ENCODE data around the gene NOMO2.
"Not testable (repeated sequence)": the region's sequence is repeated elsewhere in the genome, so short reads cannot be mapped to it uniquely, and the experiment has no call there.

Gene NOMO2

DNA sequence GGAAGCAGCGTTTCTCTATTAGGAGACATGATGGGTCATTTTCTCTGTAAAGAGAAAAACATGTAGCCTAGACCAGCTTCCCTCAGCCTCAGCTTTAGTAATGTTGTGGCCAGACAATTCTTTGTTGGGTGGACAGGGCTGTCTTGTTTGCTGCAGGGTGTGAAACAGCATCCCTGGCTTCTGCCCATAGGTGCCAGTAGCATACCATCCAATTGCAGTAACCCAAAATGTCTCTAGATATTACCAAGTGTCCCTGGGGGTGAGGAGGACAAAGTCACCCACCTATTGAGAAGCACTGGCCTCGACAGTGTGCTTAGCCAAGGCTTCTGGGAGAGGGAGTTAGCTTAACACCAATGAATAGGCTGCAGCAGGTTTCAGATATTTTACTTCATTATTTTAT, 14.0 kb upstream of the NOMO2 start:
- not testable (repeated sequence) for DNase-seq

DNA sequence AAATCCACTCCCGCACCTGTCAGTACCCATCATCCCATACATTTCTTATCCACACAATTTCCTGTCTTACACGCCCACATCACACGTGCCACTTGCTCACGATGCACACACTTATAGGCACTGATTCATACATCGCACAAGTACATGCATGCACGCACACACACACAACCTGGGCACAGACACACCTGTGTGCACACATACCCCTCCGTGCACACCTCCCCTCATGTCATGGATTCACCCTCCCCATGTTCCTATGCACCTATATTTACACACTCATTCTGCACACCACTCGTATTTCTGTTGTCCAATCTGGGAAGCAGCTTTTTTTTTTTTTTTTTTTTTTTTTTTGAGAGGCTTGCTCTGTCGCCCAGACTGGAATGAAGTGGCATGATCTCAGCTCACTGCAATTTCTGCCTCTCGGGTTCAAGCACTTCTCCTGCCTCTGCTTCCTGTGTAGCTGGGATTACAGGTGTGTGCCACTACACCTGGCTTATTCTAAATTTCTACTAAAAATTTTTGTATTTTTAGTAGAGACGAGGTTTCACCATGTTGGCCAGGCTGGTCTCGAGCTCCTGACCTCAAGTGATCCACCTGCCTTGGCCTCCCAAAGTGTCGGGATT, 13.5 kb upstream of the NOMO2 start:
- not testable (repeated sequence) for DNase-seq

- DNase-seq, result not testable (repeated sequence)
Observed at GRCh38 chr16:18573887-18574286, 12.0 kb upstream of the NOMO2 start.

- not testable (repeated sequence) for DNase-seq
Observed at GRCh38 chr16:18572973-18573372, 11.1 kb upstream of the NOMO2 start.

GRCh38 chr16:18571307-18571850, 9.5 kb upstream of the NOMO2 start:
- not testable (repeated sequence) for DNase-seq

GRCh38 chr16:18570529-18571306, 8.8 kb upstream of the NOMO2 start:
- not testable (repeated sequence) for DNase-seq

DNA sequence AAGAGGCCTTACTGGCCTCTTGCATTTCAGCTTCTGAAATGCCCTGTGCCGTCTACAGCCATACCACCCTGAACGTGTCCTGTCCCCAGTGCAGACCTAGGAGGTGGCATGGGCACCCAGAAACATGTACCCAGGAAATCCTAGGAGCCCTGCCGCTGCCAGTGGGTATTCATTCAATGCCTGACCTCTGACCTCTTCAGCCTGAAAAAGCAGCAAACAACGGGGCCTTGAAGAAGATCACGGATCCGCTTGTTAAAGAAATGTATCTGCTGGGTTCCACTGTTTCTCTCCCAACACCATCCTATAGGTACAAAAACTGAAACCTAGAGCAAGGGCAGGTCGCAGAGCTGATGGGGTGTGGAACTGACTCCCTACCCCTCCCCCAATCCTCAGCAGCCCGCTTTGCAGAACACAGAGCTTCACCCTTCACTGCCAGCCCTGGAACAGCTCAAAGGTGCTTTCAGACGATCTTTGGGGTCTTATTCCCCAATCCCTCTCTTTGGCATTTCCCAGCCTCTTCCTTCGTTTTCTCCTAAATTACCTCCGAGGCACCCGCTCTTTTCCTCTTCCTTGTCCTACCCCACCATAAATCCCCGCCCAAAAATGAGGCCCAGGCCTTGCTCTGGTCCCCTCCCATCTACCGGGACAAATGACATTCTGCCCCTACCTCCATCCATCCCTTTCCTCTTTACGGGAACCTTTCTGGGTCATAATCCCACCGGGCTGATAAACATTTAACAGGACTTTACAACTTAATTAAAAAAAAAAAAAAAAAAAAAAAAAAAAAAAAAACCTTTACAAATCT, 1.3 kb downstream of the NOMO2 start:
- not testable (repeated sequence) for DNase-seq

DNA sequence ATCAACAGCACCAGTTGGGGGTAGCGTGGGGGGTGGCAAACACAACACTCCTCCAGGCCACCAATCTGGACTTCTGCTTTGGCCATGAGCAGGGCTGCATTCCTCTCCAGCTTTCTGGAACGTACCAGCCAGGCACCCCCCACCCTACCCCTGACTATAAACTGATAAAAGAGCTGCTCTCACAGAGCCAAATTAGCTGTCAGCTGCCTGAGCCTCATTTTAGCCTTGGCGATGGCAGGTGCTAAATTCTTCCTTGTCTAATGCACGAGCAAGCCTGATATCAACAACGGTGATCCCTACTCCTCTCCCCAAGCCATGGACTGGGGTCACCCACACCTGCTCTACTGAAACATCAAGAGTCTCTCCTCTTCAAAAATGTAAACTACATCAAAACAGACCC, 8.2 kb downstream of the NOMO2 start:
- DNase-seq, result not testable (repeated sequence)

GRCh38 chr16:18547382-18547781, 14.5 kb downstream of the NOMO2 start:
- DNase-seq, result not testable (repeated sequence)

- DNase-seq, result not testable (repeated sequence)
Observed at GRCh38 chr16:18546853-18547252, 15.0 kb downstream of the NOMO2 start.

DNA sequence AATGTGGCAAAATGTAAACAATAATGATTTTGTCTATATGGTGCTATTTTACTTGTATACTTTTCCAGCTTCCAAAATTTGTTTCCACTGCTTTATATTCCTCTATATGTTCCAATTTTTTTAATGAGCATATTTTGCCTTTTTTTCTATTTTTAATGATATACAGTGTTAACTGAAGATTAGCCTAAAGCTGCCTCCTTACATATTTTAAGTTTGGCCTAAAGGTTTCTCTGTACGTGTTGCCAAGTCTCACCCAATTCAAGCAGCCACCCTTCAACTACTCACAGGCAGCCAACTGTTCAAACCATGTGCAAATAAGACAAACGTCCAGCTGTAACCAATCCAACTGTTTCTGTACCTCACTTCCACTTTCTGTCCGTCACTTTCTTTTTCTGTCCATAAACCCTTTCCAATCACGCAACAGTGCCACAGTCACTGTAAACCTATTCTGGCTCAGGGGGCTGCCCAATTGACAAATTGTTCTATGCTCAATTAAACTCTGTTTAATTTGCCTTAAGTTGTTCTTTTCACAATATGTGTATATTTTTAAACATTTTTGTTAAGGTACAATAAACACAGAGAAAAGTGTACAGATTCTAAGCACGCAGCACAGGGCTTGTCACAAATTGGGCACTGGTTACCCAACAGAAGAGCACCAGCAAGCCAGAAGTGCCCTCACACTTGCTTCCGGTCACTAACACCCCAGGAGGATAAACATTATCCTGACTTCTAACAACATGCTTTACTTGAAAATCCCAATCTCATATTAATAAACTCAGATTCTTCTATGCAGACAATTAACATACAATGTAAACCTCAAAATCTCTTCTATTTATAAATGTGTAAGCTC, 17.4 kb downstream of the NOMO2 start:
- DNase-seq, result not testable (repeated sequence)

DNA sequence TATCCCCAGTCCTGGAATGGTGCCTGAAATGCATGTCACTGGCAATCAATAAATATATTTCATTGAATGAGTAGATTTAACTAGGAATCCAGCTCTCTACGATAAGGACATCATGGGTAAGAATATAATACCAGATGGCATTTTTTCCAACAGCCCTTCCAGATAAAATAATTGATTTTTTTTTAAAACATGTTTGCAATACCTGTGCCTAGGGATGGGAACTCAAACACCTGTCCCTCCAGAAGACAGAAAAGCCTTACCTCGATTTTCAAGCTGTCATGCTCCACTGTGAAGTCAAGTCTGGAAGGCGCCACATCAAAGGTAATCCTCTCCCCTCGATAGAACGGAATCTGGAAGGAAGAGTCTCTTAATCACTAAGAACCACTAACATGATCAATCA, 20.0 kb downstream of the NOMO2 start:
- not testable (repeated sequence) for DNase-seq

DNA sequence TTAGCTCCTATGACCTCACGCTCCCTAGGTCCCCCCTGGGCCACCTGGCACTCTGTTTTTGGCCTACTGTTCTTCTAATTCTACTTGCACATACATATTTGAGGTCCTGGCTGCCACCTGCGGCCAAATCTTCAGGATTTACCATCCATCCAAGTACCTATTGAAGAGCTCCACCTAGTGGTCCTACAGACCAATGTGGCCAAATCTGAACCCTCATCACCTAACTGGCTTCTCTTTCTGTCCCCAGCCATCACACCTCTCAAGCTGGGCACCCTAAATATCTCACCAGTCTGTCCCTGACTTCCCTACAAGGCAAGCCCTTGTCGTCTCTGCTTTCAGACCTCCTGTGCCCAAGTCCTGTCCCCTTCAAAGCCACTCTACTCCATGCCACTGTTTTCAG, 24.9 kb downstream of the NOMO2 start:
- not testable (repeated sequence) for DNase-seq

DNA sequence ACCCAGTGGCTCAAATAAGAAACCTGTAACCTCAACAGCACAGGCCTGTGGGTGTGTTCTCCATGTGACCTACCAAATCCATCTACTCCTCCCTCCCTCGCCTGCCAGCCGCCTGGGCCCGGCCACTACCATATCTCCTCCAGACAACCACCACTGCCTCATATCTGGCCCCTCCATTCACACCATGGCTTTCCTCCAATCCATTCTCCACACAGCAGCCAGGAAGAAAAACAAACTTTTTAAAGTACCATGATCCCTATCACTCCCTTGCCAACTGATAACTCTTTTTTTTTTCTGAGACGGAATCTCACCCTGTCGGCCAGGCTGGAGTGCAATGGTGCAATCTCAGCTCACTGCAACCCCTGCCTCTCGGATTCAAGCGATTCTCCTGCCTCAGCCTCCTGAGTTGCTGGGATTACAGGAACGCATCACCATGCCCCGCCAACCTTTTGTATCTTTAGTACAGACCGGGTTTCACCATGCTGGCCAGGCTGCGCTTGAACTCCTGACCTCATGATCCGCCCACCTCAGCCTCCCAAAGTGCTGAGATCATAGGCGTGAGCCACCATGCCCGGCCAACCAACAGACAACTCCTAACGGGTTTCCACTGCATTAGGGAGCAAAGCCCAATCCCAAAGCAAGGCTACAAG, 26.3 kb downstream of the NOMO2 start:
- DNase-seq, result not testable (repeated sequence)

- DNase-seq, result not testable (repeated sequence)
Observed at GRCh38 chr16:18534308-18534707, 27.6 kb downstream of the NOMO2 start.

GRCh38 chr16:18531323-18531722, 30.6 kb downstream of the NOMO2 start:
- not testable (repeated sequence) for DNase-seq

DNA sequence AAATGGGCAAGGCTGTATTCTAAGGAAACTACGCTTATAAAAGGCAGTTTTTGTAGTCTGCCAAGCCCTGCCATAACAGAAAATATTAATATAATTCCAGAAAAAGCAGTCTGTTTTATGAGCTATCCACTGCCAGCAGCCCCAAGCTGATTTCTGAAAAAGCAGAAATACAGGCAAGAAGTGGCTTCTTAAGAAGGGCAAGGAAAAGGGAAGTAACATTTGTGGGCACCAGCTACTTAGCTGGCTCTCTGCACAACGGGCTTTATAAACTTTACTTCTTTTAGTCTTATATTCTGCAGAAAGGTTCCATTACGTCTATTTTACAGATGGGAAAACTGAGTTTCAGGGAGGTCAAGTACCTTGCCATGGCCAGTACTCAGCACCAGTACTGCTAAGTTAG, 31.6 kb downstream of the NOMO2 start:
- DNase-seq, result not testable (repeated sequence)

DNA sequence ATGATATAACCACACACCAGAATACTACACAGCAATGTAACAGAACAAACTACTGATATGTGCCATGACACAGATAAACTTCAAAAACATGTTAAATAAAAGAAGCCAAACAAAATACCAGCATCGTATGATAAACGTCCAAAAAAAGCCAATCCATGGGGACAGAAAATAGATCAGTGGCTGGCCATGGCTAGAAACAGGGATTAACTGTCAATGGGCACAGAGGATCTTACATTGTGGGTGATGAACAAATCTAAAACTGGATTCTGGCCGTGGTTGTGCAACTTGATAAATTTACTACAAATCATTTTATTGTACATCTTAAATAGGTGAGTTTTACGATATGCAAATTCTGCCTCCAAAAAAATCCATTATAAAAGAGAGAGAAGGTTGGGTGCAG, 35.4 kb downstream of the NOMO2 start:
- not testable (repeated sequence) for DNase-seq

GRCh38 chr16:18525882-18526482, 35.9 kb downstream of the NOMO2 start:
- not testable (repeated sequence) for DNase-seq

DNA sequence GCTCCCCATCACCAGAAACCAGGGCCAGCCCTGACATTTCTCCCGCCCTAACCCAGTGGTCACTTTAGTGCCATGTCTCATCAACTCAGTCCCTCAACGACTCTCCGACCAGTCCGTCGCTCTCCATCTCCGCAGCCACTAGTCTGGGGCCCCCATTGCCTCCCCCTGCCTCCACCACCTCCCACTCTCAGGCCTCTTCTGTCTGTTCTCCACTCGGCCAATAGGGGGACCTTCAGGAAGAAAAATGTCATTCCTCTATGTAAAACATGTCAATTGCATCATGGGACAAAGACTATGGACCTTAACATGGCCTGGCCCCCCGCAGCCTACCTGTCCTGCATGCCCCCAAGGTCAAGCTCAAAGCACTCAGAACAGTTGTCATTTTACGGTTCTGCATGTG, 39.3 kb downstream of the NOMO2 start:
- not testable (repeated sequence) for DNase-seq
